ENCODE data around the gene PIK3C3.
"Not testable (repeated sequence)": the region's sequence is repeated elsewhere in the genome, so short reads cannot be mapped to it uniquely, and the experiment has no call there.

PIK3C3 gene

GRCh38 chr18:41965634-41966255 is 10.7 kb downstream of the PIK3C3 start:
- no peak for DNase-seq (ENCODE audit: low read depth in 2 of 2, low spot score in 1 of 2)

- DNase-seq (ENCODE audit: low read depth in 2 of 2, low spot score in 1 of 2), result no peak
Observed at GRCh38 chr18:41966943-41967342, 11.9 kb downstream of the PIK3C3 start.

- no peak for DNase-seq (ENCODE audit: low read depth in 2 of 2, low spot score in 1 of 2)
Observed at GRCh38 chr18:41967680-41968079, 12.6 kb downstream of the PIK3C3 start.

GRCh38 chr18:41969881-41970280 is 14.8 kb downstream of the PIK3C3 start:
- DNase-seq (ENCODE audit: low read depth in 2 of 2, low spot score in 1 of 2), result no peak

GRCh38 chr18:41972067-41972925 is 17.3 kb downstream of the PIK3C3 start:
- DNase-seq (ENCODE audit: low read depth in 2 of 2, low spot score in 1 of 2), result no peak

GRCh38 chr18:41973983-41974382 is 18.9 kb downstream of the PIK3C3 start:
- no peak for DNase-seq (ENCODE audit: low read depth in 2 of 2, low spot score in 1 of 2)

- DNase-seq (ENCODE audit: low read depth in 2 of 2, low spot score in 1 of 2), result no peak
Observed at GRCh38 chr18:41974796-41975201, 19.8 kb downstream of the PIK3C3 start.

- no peak for DNase-seq (ENCODE audit: low read depth in 2 of 2, low spot score in 1 of 2)
Observed at GRCh38 chr18:41975284-41975683, 20.2 kb downstream of the PIK3C3 start.

GRCh38 chr18:41977233-41977632 is 22.2 kb downstream of the PIK3C3 start:
- no peak for DNase-seq (ENCODE audit: low read depth in 2 of 2, low spot score in 1 of 2)

GRCh38 chr18:41982942-41983660 is 28.1 kb downstream of the PIK3C3 start:
- no peak for DNase-seq (ENCODE audit: low read depth in 2 of 2, low spot score in 1 of 2)

- DNase-seq (ENCODE audit: low read depth in 2 of 2, low spot score in 1 of 2), result no peak
Observed at GRCh38 chr18:41985914-41986313, 30.9 kb downstream of the PIK3C3 start.

GRCh38 chr18:41989508-41989907 is 34.5 kb downstream of the PIK3C3 start:
- DNase-seq (ENCODE audit: low read depth in 2 of 2, low spot score in 1 of 2), result no peak

GRCh38 chr18:41992066-41992465 is 37.0 kb downstream of the PIK3C3 start:
- no peak for DNase-seq (ENCODE audit: low read depth in 2 of 2, low spot score in 1 of 2)

GRCh38 chr18:41992703-41993102 is 37.7 kb downstream of the PIK3C3 start:
- DNase-seq (ENCODE audit: low read depth in 2 of 2, low spot score in 1 of 2), result no peak

GRCh38 chr18:41993151-41993550 is 38.1 kb downstream of the PIK3C3 start:
- DNase-seq (ENCODE audit: low read depth in 2 of 2, low spot score in 1 of 2), result no peak

- no peak for DNase-seq (ENCODE audit: low read depth in 2 of 2, low spot score in 1 of 2)
Observed at GRCh38 chr18:41996020-41996419, 41.0 kb downstream of the PIK3C3 start.

GRCh38 chr18:41999751-42000150 is 44.7 kb downstream of the PIK3C3 start:
- no peak for DNase-seq (ENCODE audit: low read depth in 2 of 2, low spot score in 1 of 2)

GRCh38 chr18:42001801-42002200 is 46.8 kb downstream of the PIK3C3 start:
- no peak for DNase-seq (ENCODE audit: low read depth in 2 of 2, low spot score in 1 of 2)

GRCh38 chr18:42004653-42005052 is 49.6 kb downstream of the PIK3C3 start:
- no peak for DNase-seq (ENCODE audit: low read depth in 2 of 2, low spot score in 1 of 2)

- no peak for DNase-seq (ENCODE audit: low read depth in 2 of 2, low spot score in 1 of 2)
Observed at GRCh38 chr18:42005782-42006181, 50.7 kb downstream of the PIK3C3 start.

- DNase-seq (ENCODE audit: low read depth in 2 of 2, low spot score in 1 of 2), result not testable (repeated sequence)
Observed at GRCh38 chr18:42009457-42009856, 54.4 kb downstream of the PIK3C3 start.

- DNase-seq (ENCODE audit: low read depth in 2 of 2, low spot score in 1 of 2), result no peak
Observed at GRCh38 chr18:42011053-42011452, 56.0 kb downstream of the PIK3C3 start.

Measured in stimulated activated CD8-positive, alpha-beta memory T cell treated with anti-CD3 and anti-CD28 coated beads, Interleukin-4, amount 100 ng/mL, for 1 hour (primary cell).